GM21717 (cell line): Measurements from ENCODE around the gene TEX30.
A peak's percentile ranks its signal among the peaks of the same experiment; 100 is the strongest.

Experiments used
- ATAC-seq: cut with Tn5 transposase; IDR thresholded peaks from one replicate; pipeline ENCODE4 v1.9.1; 2021; ENCODE audit warnings: mild to moderate bottlenecking, moderate library complexity; ENCODE audit not compliant: unreplicated experiment

The TEX30 gene

DNA sequence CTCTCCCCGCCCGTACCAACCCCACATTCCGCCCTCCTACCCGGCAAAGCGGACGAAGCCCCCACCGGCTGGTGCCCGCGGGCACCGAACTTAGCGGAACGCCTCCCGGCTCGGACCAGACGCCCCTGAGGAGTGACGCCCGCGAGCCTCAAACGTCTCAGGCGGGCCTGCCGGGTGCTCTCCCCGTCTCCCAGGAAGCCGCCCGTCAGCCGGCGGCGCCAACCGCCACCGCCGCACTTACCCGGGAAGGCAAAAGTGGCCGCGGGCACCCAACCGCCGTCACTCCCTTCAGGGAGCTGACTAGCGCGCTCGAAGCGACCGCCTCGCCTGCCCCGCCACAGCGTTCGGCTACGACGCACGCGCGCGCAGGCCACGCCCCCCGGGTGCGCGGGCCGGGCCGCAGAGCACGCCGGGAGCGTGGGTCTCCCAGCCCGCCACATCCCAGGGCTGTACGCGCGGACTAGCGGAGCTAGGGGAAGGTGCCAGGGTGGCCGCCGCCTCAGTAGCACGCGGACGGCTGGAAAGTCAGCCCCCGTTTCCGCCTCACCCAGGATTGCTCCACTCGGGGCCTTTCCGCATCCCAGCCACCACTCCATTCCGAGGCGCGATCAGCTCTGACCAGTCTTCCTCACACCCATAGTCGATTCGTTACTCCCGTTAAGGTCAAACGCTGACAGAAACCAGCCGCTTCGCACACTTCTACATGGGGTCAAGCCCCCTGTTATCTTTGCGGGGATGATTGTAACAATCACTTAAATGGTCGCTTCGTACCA lies at the start of gene TEX30:
Gene TEX30, minus strand, starts transcription at position 346 of the 773 bp plus-strand sequence. CDS start 3,760 bp downstream, outside the sequence.
- peak; percentile 95 for ATAC-seq

- no peak for ATAC-seq
These were observed 44.3 kb upstream of the TEX30 start for GRCh38 chr13:102817907-102818306.

DNA sequence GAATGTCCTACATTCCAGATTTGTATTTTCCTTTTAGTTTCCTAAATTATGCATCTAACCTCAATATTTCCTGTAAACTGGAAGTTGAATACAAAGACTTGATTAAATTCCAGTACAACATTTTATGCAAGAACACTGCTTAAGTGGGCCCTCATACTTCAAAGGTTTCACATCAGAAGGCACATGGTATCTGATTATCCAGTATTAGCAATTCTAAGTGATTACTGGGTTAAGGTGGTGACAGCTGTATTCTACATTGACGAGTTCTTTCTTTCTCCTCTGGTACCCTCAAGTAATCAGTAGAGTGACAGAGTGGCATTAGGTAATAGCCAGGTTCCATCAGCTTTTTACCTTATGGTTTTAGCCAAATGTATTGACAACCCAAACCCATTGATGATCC lies 43.7 kb upstream of the TEX30 start:
- ATAC-seq = no peak

DNA sequence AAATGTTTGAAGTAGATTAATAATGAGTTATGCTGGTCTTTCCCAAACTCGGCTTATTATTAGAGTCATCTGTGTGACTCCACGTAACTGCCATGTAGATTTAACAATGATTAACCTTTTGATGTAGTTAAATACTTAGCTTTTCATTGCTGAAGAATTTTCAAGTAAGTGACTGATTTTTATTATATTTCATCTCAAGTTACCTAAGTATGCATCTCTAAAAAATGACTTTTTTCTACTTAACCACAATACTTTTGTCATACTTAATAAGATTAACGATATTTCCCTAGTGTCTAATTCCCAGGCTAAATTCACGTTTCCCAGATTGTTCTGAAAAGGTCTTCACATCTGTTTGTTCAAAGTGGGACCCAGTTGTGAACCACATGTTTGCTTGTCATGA lies 43.1 kb upstream of the TEX30 start:
- no peak for ATAC-seq

- ATAC-seq = no peak
These were observed 42.2 kb upstream of the TEX30 start for GRCh38 chr13:102815788-102816187.

DNA sequence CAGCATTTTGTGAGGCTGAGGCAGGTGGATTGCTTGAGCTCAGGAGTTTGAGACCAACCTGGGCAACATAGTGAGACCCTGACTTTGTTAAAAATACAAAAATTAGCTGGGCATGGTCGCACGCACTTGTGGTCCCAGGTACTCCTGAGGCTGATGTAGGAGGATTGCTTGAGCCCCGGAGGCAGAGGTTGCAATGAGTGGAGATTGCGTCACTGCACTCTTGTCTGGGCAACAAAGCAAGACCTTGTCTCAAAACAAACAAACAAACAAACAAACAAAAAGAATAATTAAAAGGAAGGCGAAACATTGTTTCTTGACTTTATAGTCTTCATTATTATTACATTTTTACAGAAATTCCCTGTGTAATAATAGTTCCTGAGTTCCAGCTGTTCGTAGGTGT lies 41.2 kb upstream of the TEX30 start:
- no peak for ATAC-seq

GRCh38 chr13:102814025-102814607 lies 40.5 kb upstream of the TEX30 start:
- no peak for ATAC-seq

DNA sequence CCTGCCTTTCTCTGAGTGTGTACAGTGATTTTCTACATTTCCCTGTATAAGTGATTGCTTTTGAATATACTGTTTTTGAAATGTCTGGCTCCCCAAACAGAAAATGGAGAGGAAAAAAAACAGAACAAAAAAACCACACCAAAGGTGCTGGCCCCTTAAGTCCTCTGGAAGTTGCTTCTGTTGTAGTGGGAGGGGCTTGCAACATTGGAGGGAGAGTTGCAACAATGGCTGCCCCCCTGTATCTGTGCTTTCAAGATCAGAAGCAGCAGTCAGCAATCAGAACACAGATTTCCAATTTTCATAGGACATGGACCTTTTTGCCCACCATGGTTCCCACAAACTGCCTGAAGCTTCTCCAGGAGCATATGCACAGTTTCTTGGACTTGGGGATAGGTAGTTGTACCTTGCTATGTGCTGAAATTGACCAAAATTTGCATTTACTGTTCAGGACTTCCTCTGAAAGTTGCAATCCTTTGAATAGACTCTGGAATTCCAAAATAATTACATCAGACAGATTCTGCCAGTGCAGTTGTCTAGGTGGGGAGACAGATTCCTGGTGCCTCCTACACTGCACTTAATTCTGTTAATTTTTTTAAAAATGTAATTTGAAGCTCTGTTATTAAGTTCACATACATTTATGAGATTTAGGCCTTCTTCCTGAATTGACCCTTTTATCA lies 39.2 kb upstream of the TEX30 start:
- peak; percentile 53 for ATAC-seq

DNA sequence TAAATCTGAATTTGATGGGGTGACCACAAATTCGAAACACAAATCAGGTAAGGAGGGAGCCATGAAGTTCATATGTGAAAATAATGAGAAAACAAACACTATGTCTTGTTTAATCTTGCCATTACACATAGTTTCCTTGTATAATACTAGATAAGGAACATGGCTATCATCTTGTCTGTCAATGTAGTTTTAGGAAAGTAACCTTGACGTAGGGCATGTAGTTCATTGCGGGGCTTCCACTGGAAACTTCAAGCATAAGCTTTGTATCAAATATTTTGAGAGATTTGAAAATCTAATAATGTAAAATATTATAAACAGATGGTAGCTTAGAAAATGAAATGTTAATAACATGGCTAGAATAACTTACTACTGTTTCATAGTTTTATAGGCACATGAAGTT lies 34.1 kb upstream of the TEX30 start:
- no peak for ATAC-seq

- ATAC-seq = no peak
These were observed 32.1 kb upstream of the TEX30 start for GRCh38 chr13:102805680-102806079.

- ATAC-seq = peak; percentile 80
These were observed 26.8 kb upstream of the TEX30 start for GRCh38 chr13:102800145-102801041.

DNA sequence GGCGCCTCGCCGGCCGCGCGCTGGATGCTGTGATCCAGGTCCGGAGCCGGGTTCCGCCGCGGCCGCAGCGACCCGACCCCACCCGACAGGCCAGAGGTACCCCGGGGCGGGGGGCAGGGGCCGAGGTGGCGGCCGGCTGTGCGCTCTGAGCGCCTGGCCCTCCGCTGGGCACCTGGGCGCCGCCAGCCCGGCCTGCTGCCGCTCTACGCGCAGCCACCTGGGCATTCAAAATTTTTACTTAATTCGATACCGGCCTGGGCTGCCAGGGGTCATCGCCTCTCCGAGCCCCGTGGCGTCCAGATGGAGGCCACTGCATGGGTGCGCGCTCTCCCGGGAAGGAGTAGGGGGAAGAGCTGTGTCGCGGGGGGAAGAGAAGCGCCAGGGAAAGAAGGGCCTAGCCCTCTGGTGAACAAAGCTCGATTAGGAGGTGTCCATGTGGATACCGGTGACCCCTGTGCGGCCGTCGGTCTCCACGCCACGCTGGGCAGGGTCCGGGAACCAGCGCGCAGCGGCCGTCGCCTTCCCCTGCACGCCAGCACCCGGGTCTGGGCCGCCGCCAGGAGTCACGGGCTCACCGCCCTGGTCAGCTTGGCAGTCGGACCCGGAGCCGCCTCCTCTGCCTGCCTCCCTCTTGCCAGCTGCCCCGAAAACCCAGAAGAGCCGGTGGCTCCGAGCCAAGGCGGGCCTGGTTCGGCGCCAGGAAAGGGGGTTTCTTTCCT lies 26.0 kb upstream of the TEX30 start:
- peak; percentile 5 for ATAC-seq

DNA sequence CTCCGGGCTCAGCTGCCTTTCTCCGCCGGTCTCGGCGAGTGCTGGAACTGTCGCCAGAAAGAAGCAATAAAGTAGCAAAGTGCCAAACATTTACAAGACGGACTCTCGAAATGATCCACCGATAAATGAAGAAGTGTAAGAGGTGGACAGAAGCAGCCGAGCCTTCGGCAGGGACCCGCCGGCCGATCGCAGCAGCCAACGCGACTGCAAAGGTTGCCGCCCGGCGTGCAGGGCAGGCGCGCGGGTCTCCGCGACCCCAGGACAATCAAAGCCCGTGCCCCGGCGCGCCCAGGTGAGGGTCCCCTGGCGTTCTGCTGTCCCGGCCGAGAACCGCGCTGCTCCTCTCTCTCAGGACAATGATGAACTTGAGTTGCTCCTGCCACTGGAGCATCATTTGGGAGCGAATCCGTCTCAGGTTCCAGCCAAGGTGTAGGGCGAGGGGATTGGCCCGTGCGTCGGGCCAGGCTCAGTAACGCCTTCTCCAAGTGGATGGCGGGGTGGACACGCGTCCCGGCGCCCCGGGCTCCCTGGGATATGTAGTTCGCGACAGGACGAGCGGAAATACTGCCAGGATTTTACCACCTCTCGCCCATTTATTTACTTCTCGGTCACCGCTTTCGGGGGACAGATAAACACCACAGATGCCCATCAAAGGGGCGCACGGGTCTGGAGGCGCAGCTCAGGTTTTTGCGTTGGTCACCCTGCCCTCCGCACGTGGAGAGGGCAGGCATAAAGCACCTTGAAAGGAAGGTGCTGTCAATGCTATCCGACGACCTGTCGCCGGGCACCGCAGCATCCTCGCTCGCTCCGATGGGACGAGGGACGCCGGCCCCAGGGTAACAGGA lies 25.2 kb upstream of the TEX30 start, which contains the start of the genes BIVM and POGLUT2:
Gene BIVM, plus strand, starts transcription at position 539 of the 845 bp plus-strand sequence. CDS start 8,149 bp downstream, outside the sequence.
Gene POGLUT2, minus strand, starts transcription at position 396 of the 845 bp plus-strand sequence. Its CDS starts 306 bp downstream, at position 90.
- ATAC-seq = peak; percentile 86

DNA sequence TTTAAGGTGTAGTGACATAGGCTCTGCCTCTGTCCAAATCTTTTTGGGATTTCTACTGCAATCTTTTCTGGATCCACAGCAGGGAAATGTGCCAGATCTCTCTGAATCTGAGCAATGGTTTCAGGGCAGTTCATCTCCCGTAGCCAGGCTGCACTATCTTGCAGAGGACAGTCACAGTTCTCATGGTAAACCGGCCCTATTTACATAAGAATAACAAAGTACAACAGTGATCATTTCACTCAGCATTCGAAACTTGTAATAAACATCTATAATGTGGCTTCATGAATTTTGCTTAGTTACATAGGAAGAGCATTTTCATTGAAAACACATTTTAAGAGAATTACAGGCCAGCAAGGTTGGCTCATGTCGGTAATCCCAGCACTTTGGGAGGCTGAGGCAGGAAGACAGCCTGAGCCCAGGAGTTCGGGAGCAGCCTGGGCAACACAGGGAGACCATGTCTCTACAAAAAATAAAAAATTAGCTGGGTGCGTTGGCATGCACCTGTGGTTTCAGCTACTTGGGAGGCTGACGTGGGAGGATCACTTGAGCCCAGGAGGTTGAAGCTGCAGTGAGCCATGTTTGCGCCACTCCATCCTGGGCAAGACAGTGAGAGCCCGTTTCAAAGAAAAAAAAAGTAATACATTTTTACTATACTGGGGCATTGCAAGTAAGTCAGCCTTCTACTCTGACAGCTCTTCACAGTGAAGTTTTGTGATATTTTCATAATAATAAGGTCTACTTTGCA lies 20.2 kb upstream of the TEX30 start:
- ATAC-seq = no peak

- no peak for ATAC-seq
These were observed 18.8 kb upstream of the TEX30 start for GRCh38 chr13:102792396-102792795.

GRCh38 chr13:102788683-102789082 lies 15.1 kb upstream of the TEX30 start:
- no peak for ATAC-seq

DNA sequence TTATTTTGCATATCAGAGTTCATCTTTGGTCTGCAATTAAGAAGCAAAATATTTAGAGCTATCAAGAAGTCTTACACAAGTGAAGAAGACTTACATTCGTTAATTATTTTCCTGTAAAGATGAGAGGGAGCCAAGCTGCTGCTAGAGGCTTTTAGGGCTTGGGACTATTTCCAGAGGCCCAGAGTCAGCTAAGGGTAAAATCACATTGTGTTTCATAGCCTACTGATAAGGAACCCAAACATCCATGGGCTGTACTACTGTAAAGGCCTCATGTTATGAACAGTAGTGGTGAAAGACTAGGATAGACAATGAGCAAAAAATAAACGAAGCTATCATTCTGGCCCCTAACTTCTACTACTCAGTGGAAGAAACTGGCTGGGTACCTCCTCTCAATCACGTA lies 10.9 kb upstream of the TEX30 start:
- ATAC-seq = no peak

DNA sequence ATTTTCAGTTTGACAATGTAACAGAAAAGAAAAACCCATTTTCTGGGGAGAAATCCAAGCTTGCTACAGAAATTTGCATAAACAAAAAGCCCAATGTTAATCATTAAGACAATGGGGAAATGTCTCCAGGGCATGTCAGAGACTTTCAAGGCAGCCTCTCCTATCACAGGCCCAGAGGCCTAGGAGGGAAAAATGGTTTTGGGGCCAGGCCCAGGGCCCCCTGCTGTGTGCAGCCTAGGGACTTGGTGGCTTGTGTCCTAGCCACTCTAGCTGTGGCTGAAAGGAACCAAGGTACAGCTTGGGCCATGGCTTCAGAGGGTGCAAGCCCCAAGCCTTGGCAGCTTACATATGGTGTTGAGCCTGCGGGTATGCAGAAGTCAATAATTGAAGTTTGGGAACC lies 8.0 kb upstream of the TEX30 start:
- no peak for ATAC-seq
